ENCODE measurements around the gene USP11.
A peak's percentile ranks its signal among the peaks of the same experiment; 100 is the strongest.
"Not testable (repeated sequence)": the region's sequence is repeated elsewhere in the genome, so short reads cannot be mapped to it uniquely, and the experiment has no call there.

The USP11 gene

DNA sequence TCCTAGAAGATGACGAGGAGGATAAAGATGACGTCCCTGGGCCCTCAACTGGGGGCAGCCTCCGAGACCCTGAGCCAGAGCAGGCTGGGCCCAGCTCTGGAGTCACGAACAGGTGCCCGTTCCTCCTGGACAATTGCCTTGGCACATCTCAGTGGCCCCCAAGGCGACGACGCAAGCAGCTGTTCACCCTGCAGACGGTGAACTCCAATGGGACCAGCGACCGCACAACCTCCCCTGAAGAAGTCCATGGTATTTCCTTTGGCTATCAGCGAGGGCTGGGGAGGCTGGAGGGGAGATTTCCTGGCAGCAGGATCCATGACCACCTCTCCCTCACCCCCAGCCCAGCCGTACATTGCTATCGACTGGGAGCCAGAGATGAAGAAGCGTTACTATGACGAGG, 11.9 kb downstream of the USP11 start:
- DNase-seq (ENCODE audit: low read depth): no peak
- TF ChIP-seq, protein P1, sequence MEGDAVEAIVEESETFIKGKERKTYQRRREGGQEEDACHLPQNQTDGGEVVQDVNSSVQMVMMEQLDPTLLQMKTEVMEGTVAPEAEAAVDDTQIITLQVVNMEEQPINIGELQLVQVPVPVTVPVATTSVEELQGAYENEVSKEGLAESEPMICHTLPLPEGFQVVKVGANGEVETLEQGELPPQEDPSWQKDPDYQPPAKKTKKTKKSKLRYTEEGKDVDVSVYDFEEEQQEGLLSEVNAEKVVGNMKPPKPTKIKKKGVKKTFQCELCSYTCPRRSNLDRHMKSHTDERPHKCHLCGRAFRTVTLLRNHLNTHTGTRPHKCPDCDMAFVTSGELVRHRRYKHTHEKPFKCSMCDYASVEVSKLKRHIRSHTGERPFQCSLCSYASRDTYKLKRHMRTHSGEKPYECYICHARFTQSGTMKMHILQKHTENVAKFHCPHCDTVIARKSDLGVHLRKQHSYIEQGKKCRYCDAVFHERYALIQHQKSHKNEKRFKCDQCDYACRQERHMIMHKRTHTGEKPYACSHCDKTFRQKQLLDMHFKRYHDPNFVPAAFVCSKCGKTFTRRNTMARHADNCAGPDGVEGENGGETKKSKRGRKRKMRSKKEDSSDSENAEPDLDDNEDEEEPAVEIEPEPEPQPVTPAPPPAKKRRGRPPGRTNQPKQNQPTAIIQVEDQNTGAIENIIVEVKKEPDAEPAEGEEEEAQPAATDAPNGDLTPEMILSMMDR (conservative IDR thresholded peaks at IDR 0.05; ENCODE audit: low read depth, low read length): no peak
- no peak overlapping the region for H3K4me3 ChIP-seq (ENCODE audit: low read depth, low read length)

DNA sequence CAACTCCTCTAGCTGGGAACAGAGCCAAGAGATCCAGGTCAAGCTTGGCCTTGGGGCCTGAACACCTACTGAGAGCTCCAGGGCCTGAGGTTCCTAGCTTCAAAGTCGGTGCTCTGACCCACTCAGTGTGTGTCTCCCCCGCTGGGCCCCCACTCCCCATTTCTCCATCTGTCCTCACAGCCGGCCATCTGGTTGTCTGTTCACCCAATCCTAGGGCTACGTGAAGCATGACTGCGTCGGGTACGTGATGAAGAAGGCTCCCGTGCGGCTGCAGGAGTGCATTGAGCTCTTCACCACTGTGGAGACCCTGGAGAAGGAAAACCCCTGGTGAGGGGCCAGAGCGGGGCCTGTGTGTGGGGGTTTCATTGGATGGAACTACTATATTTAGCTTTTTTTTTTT, 12.3 kb downstream of the USP11 start:
- no peak for DNase-seq (ENCODE audit: low read depth)
- TF ChIP-seq, protein P1 (conservative IDR thresholded peaks at IDR 0.05; ENCODE audit: low read depth, low read length): no peak
- no peak overlapping the region for H3K4me3 ChIP-seq (ENCODE audit: low read depth, low read length)

DNA sequence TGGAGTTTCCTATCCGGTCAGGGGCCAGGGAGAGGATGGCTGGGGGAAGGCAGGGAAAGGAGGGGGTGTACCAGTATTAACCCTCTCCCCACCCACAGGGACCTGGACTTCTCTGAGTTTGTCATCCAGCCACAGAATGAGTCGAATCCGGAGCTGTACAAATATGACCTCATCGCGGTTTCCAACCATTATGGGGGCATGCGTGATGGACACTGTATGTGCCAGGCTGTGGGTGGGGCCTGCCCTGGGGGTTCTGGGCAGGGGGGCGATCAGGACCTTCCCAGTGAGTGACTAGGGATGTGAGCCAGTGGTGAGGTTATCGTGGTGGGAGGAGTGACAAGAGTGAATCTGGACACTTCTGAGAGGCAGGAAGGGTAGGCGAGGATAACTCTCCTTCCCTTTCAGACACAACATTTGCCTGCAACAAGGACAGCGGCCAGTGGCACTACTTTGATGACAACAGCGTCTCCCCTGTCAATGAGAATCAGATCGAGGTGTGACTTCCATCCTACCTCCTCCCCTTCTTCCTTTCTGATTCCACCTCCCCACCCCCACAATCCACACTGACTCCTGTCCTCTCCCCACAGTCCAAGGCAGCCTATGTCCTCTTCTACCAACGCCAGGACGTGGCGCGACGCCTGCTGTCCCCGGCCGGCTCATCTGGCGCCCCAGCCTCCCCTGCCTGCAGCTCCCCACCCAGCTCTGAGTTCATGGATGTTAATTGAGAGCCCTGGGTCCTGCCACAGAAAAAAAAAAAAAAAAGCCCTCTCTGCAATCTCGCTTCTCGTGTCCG, 14.6 kb downstream of the USP11 start:
- H3K4me3 ChIP-seq (ENCODE audit: low read depth, low read length): no peak overlapping the region
- DNase-seq (ENCODE audit: low read depth): peak; percentile 33
- TF ChIP-seq, protein P1 (conservative IDR thresholded peaks at IDR 0.05; ENCODE audit: low read depth, low read length): no peak

DNA sequence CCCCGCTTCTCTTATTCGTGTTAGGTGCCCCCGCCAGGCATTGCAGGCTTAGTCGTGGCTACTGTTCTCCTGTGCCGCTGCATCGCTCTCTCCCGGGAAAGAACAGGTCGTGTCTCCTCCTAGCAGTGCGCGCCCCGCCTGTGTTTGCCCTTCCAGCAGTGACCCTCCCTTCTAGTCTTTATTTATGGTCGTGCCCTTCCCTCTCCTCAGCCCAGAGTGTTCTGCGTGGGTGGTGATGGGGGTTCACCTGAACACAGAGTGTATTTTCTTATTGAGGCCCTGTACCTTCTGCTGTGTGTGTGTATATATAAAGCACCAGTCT, 15.2 kb downstream of the USP11 start:
- TF ChIP-seq, protein P1 (conservative IDR thresholded peaks at IDR 0.05; ENCODE audit: low read depth, low read length): no peak
- no peak for DNase-seq (ENCODE audit: low read depth)
- H3K4me3 ChIP-seq (ENCODE audit: low read depth, low read length): no peak overlapping the region

DNA sequence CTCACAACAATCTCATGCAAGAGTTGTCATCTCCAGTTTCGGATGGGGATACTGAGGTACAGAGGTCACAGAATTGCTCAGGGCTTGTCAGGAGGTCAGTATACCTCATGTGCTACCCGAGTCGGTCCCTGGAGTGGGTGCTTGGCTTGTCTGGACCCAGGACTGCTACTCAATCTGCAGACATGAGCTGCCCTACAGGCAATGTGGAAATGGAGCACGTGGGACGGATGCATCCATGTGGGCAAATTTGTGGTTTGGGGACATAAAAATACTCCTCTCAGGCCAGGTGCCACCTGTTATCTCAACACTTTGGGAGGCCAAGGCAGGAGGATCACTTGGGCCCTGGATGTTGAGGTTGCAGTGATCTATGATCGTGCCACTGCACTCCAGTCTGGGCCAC, 15.8 kb downstream of the USP11 start:
- no peak overlapping the region for H3K4me3 ChIP-seq (ENCODE audit: low read depth, low read length)
- TF ChIP-seq, protein P1 (conservative IDR thresholded peaks at IDR 0.05; ENCODE audit: low read depth, low read length): no peak
- no peak for DNase-seq (ENCODE audit: low read depth)

DNA sequence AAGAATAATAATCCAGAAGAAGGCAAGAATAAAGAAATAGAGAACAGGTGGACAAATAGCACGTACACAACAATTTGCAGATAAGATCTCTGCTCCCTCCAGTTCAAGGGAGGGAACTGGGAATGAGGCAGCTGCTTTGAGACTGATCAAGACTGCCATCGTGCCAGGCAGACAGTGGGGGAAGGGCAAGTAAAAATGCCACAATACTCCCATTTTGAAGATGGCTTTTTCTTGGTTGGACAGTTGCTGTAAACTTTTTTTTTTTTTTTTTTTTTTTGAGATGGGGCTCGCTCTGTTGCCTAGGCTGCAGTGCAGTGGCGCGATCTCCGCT, 17.2 kb downstream of the USP11 start:
- H3K4me3 ChIP-seq (ENCODE audit: low read depth, low read length): no peak overlapping the region
- DNase-seq (ENCODE audit: low read depth): no peak
- TF ChIP-seq, protein P1 (conservative IDR thresholded peaks at IDR 0.05; ENCODE audit: low read depth, low read length): no peak

DNA sequence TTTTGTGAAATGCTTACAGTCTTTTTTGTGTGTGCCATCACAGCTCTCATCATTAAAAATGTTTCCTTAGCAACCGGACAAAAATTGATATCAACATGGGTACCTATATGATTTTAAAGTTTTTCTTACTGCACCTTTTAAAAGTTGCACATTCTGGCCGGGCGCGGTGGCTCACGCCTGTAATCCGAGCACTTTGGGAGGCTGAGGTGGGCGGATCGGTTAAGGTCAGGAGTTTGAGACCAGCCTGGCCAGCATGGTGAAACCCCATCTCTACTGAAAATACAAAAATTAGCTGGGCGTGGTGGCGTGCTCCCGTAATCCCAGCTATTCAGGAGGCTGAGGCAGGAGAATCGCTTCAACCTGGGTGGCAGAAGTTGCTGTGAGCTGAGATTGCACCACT, 24.8 kb downstream of the USP11 start:
- DNase-seq (ENCODE audit: low read depth); H3K4me3 ChIP-seq (ENCODE audit: low read depth, low read length): not testable (repeated sequence)
